Adrenal gland (tissue), 5 donors: Measurements from ENCODE around the gene DAGLB.

ENCODE experiments used
- POLR2A ChIP-seq, 2 donors: fragments of 450-650 bp; IDR thresholded peaks; one replicate each; pipeline ENCODE4 v1.6.1; 2017; ENCODE audit warnings: antibody characterized with exemption in 2 of 2, mild to moderate bottlenecking in 2 of 2, moderate library complexity in 1 of 2
- TF ChIP-seq, protein P1 (sequence below), 6 experiments: fragments of 450-650 bp in 4 of 6; fragments of 200-600 bp in 2 of 6; sonication (generic) in 1 of 6; IDR thresholded peaks; 1 replicate in 5 of 6; 2 replicates in 1 of 6; pipeline versions ENCODE4 v1.5.1 to v1.8.0; 2016 to 2021; ENCODE audit warnings: antibody characterized with exemption in 6 of 6, mild to moderate bottlenecking in 2 of 6, moderate library complexity in 1 of 6
- donor health status: DM: no; HTN: no; CAD: no.

DNA sequence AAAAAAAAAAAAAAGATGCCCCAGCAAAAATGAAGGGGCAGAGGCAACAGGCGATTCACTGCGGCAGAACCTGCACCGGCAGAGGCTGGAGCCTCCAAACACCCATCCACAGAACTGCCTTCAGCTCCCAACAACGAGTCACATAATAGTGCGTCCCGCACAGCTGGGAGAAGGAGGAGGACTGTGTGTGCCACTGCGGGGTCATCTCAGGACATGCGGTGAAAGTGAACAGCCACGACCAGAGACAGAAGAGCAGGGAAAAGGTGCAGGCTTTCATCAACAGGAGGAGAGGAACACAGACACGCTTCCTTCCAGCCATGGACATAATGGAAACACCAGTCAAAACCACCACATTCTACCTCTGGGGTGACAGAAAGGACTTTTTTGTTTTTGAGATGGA is 34.1 kb downstream of the DAGLB start:
- TF ChIP-seq, protein P1, sequence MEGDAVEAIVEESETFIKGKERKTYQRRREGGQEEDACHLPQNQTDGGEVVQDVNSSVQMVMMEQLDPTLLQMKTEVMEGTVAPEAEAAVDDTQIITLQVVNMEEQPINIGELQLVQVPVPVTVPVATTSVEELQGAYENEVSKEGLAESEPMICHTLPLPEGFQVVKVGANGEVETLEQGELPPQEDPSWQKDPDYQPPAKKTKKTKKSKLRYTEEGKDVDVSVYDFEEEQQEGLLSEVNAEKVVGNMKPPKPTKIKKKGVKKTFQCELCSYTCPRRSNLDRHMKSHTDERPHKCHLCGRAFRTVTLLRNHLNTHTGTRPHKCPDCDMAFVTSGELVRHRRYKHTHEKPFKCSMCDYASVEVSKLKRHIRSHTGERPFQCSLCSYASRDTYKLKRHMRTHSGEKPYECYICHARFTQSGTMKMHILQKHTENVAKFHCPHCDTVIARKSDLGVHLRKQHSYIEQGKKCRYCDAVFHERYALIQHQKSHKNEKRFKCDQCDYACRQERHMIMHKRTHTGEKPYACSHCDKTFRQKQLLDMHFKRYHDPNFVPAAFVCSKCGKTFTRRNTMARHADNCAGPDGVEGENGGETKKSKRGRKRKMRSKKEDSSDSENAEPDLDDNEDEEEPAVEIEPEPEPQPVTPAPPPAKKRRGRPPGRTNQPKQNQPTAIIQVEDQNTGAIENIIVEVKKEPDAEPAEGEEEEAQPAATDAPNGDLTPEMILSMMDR (IDR thresholded peaks at IDR 0.05) = no peak
- TF ChIP-seq POLR2A (IDR thresholded peaks at IDR 0.05) = no peak
